Large intestine (tissue), 3 donors: ENCODE results near the gene PC. TPM values are rescaled to one million over a fixed set of nuclear protein-coding genes. Genes with fewer than 3 reads are reported as not detected.
"Not testable (repeated sequence)": the region's sequence is repeated elsewhere in the genome, so short reads cannot be mapped to it uniquely, and the experiment has no call there.

ENCODE experiments used
- DNase-seq, 2 donors: peaks; one replicate each; pipeline versions ENCODE4 v3.0.0 to v3.0.0-alpha.2; 2013
- H3K27ac ChIP-seq: one replicate; pipeline ENCODE4 v1.5.1; 2013; ENCODE audit warnings: low read length
- H3K27me3 ChIP-seq: 2 replicates; pipeline ENCODE4 v1.6.1; 2013; ENCODE audit warnings: low read length; ENCODE audit not compliant: control insufficient read depth, insufficient read depth
- H3K36me3 ChIP-seq: 2 replicates; pipeline ENCODE4 v1.6.1; 2013; ENCODE audit warnings: low read length; ENCODE audit not compliant: control insufficient read depth, insufficient read depth
- H3K4me1 ChIP-seq: one replicate; pipeline ENCODE4 v1.6.1; 2013; ENCODE audit warnings: low read length; ENCODE audit not compliant: control insufficient read depth, insufficient read depth
- H3K4me3 ChIP-seq: one replicate; pipeline ENCODE4 v1.5.1; 2013; ENCODE audit warnings: low read length
- H3K9me3 ChIP-seq: one replicate; pipeline ENCODE4 v1.6.1; 2013; ENCODE audit warnings: mild to moderate bottlenecking, low read depth, low read length, moderate library complexity; ENCODE audit not compliant: control insufficient read depth
- WGBS: methylation state at CpG from one replicate; pipeline ENCODE4 v1.1.5; 2013; ENCODE audit warnings: low lambda C conversion rate; ENCODE audit not compliant: insufficient coverage; 5-methylcytosine and 5-hydroxymethylcytosine counted together
- polyA plus RNA-seq: library from polyadenylated mRNA; unstranded; fragments of 120-200 nt; gene quantifications from one replicate; pipeline ENCODE4 v1.2.1, GENCODE V29; 2013

PC gene
- polyA plus RNA-seq, 1 donor = 12.5 TPM

DNA sequence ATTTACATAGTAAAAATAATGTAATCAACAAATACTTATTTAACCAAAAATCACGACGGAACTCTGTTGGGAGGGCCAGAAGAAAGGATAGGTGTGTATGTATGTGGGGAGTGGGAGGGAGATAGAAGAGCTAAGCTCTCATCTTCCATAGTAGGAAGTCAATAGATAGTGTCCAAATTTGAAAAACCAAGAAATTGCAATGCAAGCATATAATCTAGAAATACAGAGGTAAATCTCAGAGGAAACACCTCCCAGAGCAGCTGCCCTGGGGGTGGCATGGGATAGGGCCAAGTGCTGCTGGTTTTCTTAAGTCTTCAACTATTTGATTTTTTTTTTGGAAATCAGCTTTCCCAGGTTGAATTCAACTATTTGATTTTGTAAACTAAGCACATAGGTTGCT lies 33.9 kb upstream of the PC start:
- Histone ChIP-seq H3K36me3 (no peaks in the 10 kb centered on the region), H3K27ac (no peak overlapping the region), H3K4me3 (no peak overlapping the region), H3K4me1 (no peaks in the 10 kb centered on the region), H3K9me3 (no peaks in the 10 kb centered on the region), H3K27me3 (no peaks in the 10 kb centered on the region)
- 58% methylated on average over 2 of the region's 2 CpGs for WGBS
- no peak for DNase-seq

- not testable (repeated sequence) for H3K4me3 ChIP-seq, DNase-seq, H3K4me1 ChIP-seq, H3K27ac ChIP-seq, H3K36me3 ChIP-seq, H3K27me3 ChIP-seq, H3K9me3 ChIP-seq
- WGBS = no CpG with 5 or more reads among the region's 9 CpGs
These were observed 31.2 kb upstream of the PC start for GRCh38 chr11:66989360-66989759.

DNA sequence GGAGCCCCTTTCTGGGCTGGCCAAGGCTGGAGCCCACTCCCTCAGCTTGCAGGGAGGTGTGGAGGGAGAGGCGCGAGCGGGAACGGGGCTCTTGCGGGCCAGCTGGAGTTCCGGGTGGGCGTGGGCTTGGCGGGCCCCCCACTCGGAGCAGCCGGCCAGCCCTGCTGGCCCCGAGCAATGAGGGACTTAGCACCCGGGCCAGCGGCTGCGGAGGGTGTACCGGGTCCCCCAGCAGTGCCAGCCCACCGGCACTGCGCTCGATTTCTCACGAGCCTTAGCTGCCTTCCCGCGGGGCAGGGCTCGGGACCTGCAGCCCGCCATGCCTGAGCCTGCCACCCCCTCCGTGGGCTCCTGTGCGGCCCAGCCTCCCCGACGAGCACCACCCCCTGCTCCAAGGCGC lies 30.6 kb upstream of the PC start:
- not testable (repeated sequence) for H3K27ac ChIP-seq, H3K4me1 ChIP-seq, DNase-seq, H3K4me3 ChIP-seq, H3K36me3 ChIP-seq, H3K9me3 ChIP-seq, H3K27me3 ChIP-seq
- no CpG with 5 or more reads among the region's 28 CpGs for WGBS

DNA sequence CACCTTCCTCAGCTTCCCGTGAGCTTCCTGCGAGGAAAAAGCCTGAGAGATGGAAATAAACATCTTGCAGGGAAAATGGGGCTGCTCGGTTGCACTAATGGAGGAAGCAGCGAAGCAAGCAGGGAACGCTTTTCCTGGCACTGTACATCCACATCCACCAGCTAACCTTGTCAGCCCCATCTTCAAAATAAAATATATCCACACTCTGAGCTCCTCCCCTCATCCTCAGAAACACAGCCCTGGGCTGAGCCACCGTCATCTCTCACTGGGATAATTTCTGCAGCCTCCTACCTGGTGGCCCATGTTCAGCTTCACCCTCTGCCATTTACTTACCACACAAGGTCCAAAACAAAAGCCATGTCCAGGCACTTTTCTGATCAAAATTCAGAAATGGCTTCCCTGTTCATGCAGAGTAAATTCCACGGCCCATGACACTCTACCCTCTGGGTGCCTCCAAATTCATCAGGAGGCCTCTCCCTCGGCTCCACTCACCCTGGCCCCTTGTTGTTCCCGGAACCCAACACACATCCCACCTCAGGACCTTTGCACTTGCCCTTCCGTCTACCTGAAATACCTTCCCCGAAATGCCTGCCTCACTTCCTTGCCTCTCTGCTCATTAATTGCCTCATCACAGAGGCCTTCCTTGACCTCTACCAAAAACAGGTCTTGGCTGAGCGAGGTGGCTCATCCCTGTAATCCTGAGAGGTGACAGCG lies 29.9 kb upstream of the PC start:
- no peak overlapping the region for H3K4me3 ChIP-seq
- no CpG with 5 or more reads among the region's 13 CpGs for WGBS

GRCh38 chr11:66987158-66987620 lies 29.0 kb upstream of the PC start:
- no peaks in the 10 kb centered on the region for H3K9me3 ChIP-seq
- H3K36me3 ChIP-seq = no peaks in the 10 kb centered on the region
- no peaks in the 10 kb centered on the region for H3K4me1 ChIP-seq
- no peaks in the 10 kb centered on the region for H3K27me3 ChIP-seq
- WGBS = no CpG with 5 or more reads among the region's 6 CpGs
- no peak overlapping the region for H3K4me3 ChIP-seq
- no peak overlapping the region for H3K27ac ChIP-seq
- DNase-seq = no peak

More for the DNA sequence above, 29.9 kb upstream of the PC start:
- H3K27me3 ChIP-seq = no peaks in the 10 kb centered on the region
- H3K36me3 ChIP-seq = no peaks in the 10 kb centered on the region
- H3K9me3 ChIP-seq = no peaks in the 10 kb centered on the region
- H3K27ac ChIP-seq = no peak overlapping the region
- DNase-seq = no peak
- no peaks in the 10 kb centered on the region for H3K4me1 ChIP-seq

GRCh38 chr11:66986178-66986545 lies 28.0 kb upstream of the PC start:
- no peaks in the 10 kb centered on the region for H3K36me3 ChIP-seq
- no peak for DNase-seq
- no peaks in the 10 kb centered on the region for H3K4me1 ChIP-seq
- no peak overlapping the region for H3K4me3 ChIP-seq
- no CpG with 5 or more reads among the region's 7 CpGs for WGBS
- H3K9me3 ChIP-seq = no peaks in the 10 kb centered on the region
- no peaks in the 10 kb centered on the region for H3K27me3 ChIP-seq
- no peak overlapping the region for H3K27ac ChIP-seq

DNA sequence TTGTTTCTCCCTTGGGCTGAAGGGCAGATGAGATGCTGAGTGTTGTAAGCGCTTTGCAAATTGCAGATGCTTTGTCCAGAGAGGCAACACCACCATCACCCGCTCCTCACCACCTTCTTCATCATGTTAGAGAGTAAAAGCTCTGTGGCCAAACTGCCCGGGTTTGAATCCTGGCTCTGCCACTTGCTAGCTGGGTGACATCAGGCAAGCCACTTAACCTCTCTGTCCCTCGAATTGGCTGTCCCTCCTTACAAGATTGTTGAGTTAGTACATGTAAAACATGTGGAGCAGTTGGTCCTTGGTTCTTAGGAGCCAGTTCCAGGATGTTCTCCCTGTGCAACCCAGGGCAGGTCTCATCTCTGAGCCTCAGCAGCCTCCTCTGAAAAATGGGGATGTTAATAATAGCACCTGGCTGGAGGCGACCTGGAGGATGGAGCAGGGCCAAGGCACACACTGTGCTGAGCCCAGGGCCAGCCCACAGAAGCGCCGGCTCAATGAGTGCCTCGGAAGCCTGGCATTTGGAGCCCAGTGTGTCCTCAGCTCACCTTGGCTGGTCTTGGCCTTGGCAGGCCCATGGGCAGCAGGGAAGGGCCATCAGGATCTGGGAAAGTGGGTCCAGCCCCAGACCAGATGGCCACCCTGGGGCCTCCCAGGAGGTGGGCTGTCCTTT lies 27.5 kb upstream of the PC start:
- no peak for DNase-seq
- no CpG with 5 or more reads among the region's 8 CpGs for WGBS
- Histone ChIP-seq H3K9me3 (no peaks in the 10 kb centered on the region), H3K27ac (no peak overlapping the region), H3K27me3 (no peaks in the 10 kb centered on the region), H3K4me3 (no peak overlapping the region), H3K36me3 (no peaks in the 10 kb centered on the region), H3K4me1 (no peaks in the 10 kb centered on the region)

DNA sequence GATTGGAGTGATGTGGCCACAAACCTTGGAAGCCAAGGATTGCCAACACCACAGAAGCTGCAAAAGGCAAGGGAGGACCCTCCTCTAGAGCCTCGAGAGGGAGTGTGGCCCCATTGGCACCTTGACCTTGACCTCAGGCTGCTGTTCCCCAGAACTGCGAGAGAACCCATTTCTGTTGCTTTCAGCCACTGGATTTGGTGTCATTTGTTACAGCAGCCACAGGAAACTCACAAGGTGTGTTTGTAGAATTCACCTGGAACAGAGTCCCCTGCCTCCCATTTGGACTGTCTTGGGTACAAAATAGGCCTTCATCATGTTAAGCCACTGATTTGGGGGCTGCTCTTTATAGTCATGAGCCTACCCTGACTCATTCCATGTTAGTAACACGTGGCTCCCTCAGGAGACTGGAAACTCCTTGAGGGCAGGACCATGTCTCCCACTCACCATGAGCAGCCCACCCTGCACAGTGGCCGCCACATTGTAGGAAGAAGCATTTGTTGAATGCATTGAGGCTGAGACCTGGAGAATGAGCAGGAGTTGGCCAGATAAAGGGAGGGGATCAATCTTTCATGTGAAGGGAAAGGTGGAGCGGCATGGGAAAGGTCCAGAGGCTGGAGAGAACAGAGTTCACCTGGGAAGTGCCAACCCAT lies 25.2 kb upstream of the PC start:
- H3K9me3 ChIP-seq = peaks cover 9% of the 10 kb centered on the region
- no peak for DNase-seq
- no peaks in the 10 kb centered on the region for H3K4me1 ChIP-seq
- H3K27me3 ChIP-seq = no peaks in the 10 kb centered on the region
- WGBS = no CpG with 5 or more reads among the region's 5 CpGs
- H3K36me3 ChIP-seq = no peaks in the 10 kb centered on the region
- no peak overlapping the region for H3K27ac ChIP-seq
- H3K4me3 ChIP-seq = no peak overlapping the region

GRCh38 chr11:66981976-66982578 lies 23.9 kb upstream of the PC start:
- WGBS = 67% methylated on average over 1 of the region's 9 CpGs
- Histone ChIP-seq H3K36me3 (no peaks in the 10 kb centered on the region), H3K9me3 (peaks cover 14% of the 10 kb centered on the region), H3K4me1 (no peaks in the 10 kb centered on the region), H3K27me3 (no peaks in the 10 kb centered on the region), H3K27ac (no peak overlapping the region), H3K4me3 (no peak overlapping the region)
- DNase-seq = peak; percentile 47 to 62

GRCh38 chr11:66979336-66979980 lies 21.3 kb upstream of the PC start:
- no peak for DNase-seq
- WGBS = 80% methylated on average over 2 of the region's 2 CpGs

More at GRCh38 chr11:66979336-66979980, 21.3 kb upstream of the PC start:
- peaks cover 3% of the 10 kb centered on the region for H3K4me1 ChIP-seq
- no peaks in the 10 kb centered on the region for H3K27me3 ChIP-seq
- H3K9me3 ChIP-seq = peaks cover 17% of the 10 kb centered on the region
- H3K27ac ChIP-seq = no peak overlapping the region
- no peak overlapping the region for H3K4me3 ChIP-seq
- H3K36me3 ChIP-seq = no peaks in the 10 kb centered on the region
